ENCODE data around the gene CXCL3. TPM values are rescaled to one million over a fixed set of nuclear protein-coding genes. Genes with fewer than 3 reads are reported as not detected.

The CXCL3 gene
- total and polyA plus RNA-seq, 10 of the 15 experiments (the other 5 are each of a cell fraction or from before 2014, with no cell fraction given) = not detected

- TF ChIP-seq KDM1A (IDR thresholded peaks at IDR 0.05; ENCODE audit: borderline replicate concordance) = no peak
Measured at GRCh38 chr4:74045772-74046171, 7.3 kb upstream of the CXCL3 start (continued).

GRCh38 chr4:74045247-74045646 is 6.8 kb upstream of the CXCL3 start:
- TF ChIP-seq MYC (IDR thresholded peaks at IDR 0.05; ENCODE audit: insufficient read depth, insufficient read length, insufficient replicate concordance, low read length, severe bottlenecking) (no peak), MAX (IDR thresholded peaks at IDR 0.05; ENCODE audit: low read depth, low read length) (no peak), SMC3 (IDR thresholded peaks at IDR 0.05; ENCODE audit: borderline replicate concordance, low read length) (no peak), EED (IDR thresholded peaks at IDR 0.05; ENCODE audit: low read depth) (no peak), E4F1 (IDR thresholded peaks at IDR 0.05; ENCODE audit: borderline replicate concordance, partially characterized antibody) (no peak), GABPA (IDR thresholded peaks at IDR 0.05; ENCODE audit: low read depth) (no peak), FOS (IDR thresholded peaks at IDR 0.05; ENCODE audit: borderline replicate concordance, extremely low read depth, insufficient read length) (no peak), RB1 (IDR thresholded peaks at IDR 0.05; ENCODE audit: borderline replicate concordance) (no peak), ZNF217 (IDR thresholded peaks at IDR 0.05) (no peak)
- SMC1A ChIA-PET (ENCODE audit: uncharacterized antibody, unreplicated experiment) = no interaction called here
- Histone ChIP-seq H3K4me3 (no peak overlapping the region), H3K9ac (ENCODE audit: control insufficient read depth, insufficient read depth, low read length) (no peak overlapping the region), H3K27me3 (replicated peaks in 1 of 2; ENCODE audit: control insufficient read depth in 2 of 2, insufficient read depth in 2 of 2, low read length in 1 of 2) (no peaks in the 10 kb centered on the region), H3K4me2 (ENCODE audit: control insufficient read depth, insufficient read depth) (no peak overlapping the region), H2AFZ (ENCODE audit: control insufficient read depth, low read depth, low read length) (no peak overlapping the region), H3K36me3 (ENCODE audit: control insufficient read depth in 2 of 2, insufficient read depth in 2 of 2, low read length in 1 of 2) (no peaks in the 10 kb centered on the region), H3K4me1 (ENCODE audit: control insufficient read depth, insufficient read depth, low read length) (no peaks in the 10 kb centered on the region), H3K27ac (ENCODE audit: control insufficient read depth, insufficient read depth) (no peak overlapping the region), H3K79me2 (ENCODE audit: control insufficient read depth, insufficient read depth, low read length) (no peaks in the 10 kb centered on the region), H4K20me1 (ENCODE audit: control insufficient read depth, insufficient read depth) (no peaks in the 10 kb centered on the region), H3K9me3 (replicated peaks; ENCODE audit: control insufficient read depth, insufficient read depth, low read length) (no peaks in the 10 kb centered on the region)
- intact Hi-C loops (cut with micrococcal nuclease; ENCODE audit: unreplicated experiment) (no loop called here), in situ Hi-C loops (cut with MboI) (no loop called here)
- FAIRE-seq = no peak
- POLR2A ChIA-PET = no interaction called here
- RAD21 ChIA-PET (ENCODE audit: unreplicated experiment) = no interaction called here
- no peak for ATAC-seq
- CTCF ChIA-PET = no interaction called here
- no TSS peak for BruUV-seq (replicated peaks)
- WGBS (ENCODE audit: insufficient coverage, insufficient replicate concordance, low lambda C conversion rate, missing lambda C conversion rate) = 10% methylated on average over 3 of the region's 3 CpGs
- no peak for DNase-seq (ENCODE audit: low read depth, low spot score)
